HG03565 (cell line): ENCODE measurements around the gene WDR88.
"Not testable (repeated sequence)": the region's sequence is repeated elsewhere in the genome, so short reads cannot be mapped to it uniquely, and the experiment has no call there.

Experiments used
- ATAC-seq: cut with Tn5 transposase; IDR thresholded peaks from one replicate; pipeline ENCODE4 v1.9.1; 2021; ENCODE audit warnings: mild to moderate bottlenecking, moderate library complexity; ENCODE audit not compliant: unreplicated experiment

The WDR88 gene

GRCh38 chr19:33208371-33208895 is 76.5 kb downstream of the WDR88 start:
- no peak for ATAC-seq

- no peak for ATAC-seq
These were observed 77.3 kb downstream of the WDR88 start for GRCh38 chr19:33208904-33209849.

- not testable (repeated sequence) for ATAC-seq
These were observed 77.9 kb downstream of the WDR88 start for GRCh38 chr19:33209850-33210230.

GRCh38 chr19:33210266-33210940 is 78.5 kb downstream of the WDR88 start:
- no peak for ATAC-seq

GRCh38 chr19:33211794-33212435 is 80.0 kb downstream of the WDR88 start:
- ATAC-seq: no peak

GRCh38 chr19:33212436-33213172 is 80.7 kb downstream of the WDR88 start:
- no peak for ATAC-seq

- no peak for ATAC-seq
These were observed 82.7 kb downstream of the WDR88 start for GRCh38 chr19:33214596-33214995.

- no peak for ATAC-seq
These were observed 83.7 kb downstream of the WDR88 start for GRCh38 chr19:33215438-33216197.

GRCh38 chr19:33216198-33216830 is 84.4 kb downstream of the WDR88 start:
- no peak for ATAC-seq

- ATAC-seq: no peak
These were observed 86.0 kb downstream of the WDR88 start for GRCh38 chr19:33217881-33218280.

- no peak for ATAC-seq
These were observed 87.4 kb downstream of the WDR88 start for GRCh38 chr19:33219261-33219815.

GRCh38 chr19:33220115-33220514 is 88.2 kb downstream of the WDR88 start:
- ATAC-seq: no peak

- ATAC-seq: no peak
These were observed 88.8 kb downstream of the WDR88 start for GRCh38 chr19:33220735-33221134.

- ATAC-seq: no peak
These were observed 89.7 kb downstream of the WDR88 start for GRCh38 chr19:33221638-33222037.

GRCh38 chr19:33222255-33222654 is 90.3 kb downstream of the WDR88 start:
- ATAC-seq: not testable (repeated sequence)

GRCh38 chr19:33224694-33225457 is 93.0 kb downstream of the WDR88 start:
- no peak for ATAC-seq
